ENCODE measurements around the gene KAZN. TPM values are rescaled to one million over a fixed set of nuclear protein-coding genes. Genes with fewer than 3 reads are reported as not detected.

Gene KAZN
- total RNA-seq, 1 experiment from 2014 or later, result 2.4 TPM

DNA sequence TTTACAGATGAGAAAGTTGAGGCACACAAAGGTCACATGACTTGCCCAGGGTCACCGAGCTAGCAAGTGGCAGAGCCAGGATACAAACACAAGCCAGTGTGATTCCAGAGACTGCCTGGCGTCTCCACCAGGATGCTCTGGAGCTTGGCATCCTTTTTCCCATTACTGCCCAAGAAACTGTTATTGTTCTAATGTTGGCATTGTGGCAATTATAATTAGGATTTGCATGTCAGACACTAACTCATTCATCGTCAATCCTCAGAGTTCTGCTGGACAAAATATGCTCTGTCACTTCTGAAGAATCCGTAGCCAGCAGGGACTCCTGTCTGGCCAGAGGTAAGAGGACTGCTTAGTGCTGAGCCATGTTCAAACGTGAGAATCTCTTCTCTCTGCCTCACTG lies 8.8 kb downstream of the KAZN start:
- BruUV-seq (replicated peaks), result no TSS peak
- Histone ChIP-seq H3K9me3 (no peaks in the 10 kb centered on the region), H3K36me3 (ENCODE audit: control insufficient read depth, insufficient read depth, low read length) (no peaks in the 10 kb centered on the region), H3K4me1 (no peaks in the 10 kb centered on the region), H3K4me3 (ENCODE audit: low read depth, low read length) (no peak overlapping the region), H3K27me3 (replicated peaks; ENCODE audit: control insufficient read depth, insufficient read depth, low read length) (no peaks in the 10 kb centered on the region)
- Mint-ChIP-seq H3K4me1 (ENCODE audit: low read depth, unreplicated experiment) (no peaks in the 10 kb centered on the region), H3K27ac (ENCODE audit: unreplicated experiment) (no peak overlapping the region), H3K4me3 (ENCODE audit: unreplicated experiment) (no peak overlapping the region), H3K36me3 (ENCODE audit: insufficient read depth, unreplicated experiment) (no peaks in the 10 kb centered on the region), H3K9me3 (ENCODE audit: unreplicated experiment) (no peaks in the 10 kb centered on the region), H3K27me3 (ENCODE audit: insufficient read depth, unreplicated experiment) (no peaks in the 10 kb centered on the region)
- intact Hi-C loops (cut with micrococcal nuclease; ENCODE audit: unreplicated experiment), result no loop called here
- POLR2A ChIA-PET, result no interaction called here
- CTCF ChIA-PET, result no interaction called here
- no peak for DNase-seq
- TF ChIP-seq, protein P1, sequence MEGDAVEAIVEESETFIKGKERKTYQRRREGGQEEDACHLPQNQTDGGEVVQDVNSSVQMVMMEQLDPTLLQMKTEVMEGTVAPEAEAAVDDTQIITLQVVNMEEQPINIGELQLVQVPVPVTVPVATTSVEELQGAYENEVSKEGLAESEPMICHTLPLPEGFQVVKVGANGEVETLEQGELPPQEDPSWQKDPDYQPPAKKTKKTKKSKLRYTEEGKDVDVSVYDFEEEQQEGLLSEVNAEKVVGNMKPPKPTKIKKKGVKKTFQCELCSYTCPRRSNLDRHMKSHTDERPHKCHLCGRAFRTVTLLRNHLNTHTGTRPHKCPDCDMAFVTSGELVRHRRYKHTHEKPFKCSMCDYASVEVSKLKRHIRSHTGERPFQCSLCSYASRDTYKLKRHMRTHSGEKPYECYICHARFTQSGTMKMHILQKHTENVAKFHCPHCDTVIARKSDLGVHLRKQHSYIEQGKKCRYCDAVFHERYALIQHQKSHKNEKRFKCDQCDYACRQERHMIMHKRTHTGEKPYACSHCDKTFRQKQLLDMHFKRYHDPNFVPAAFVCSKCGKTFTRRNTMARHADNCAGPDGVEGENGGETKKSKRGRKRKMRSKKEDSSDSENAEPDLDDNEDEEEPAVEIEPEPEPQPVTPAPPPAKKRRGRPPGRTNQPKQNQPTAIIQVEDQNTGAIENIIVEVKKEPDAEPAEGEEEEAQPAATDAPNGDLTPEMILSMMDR (IDR thresholded peaks at IDR 0.05; ENCODE audit: insufficient read depth in 1 of 2, low read depth in 1 of 2, low read length in 1 of 2, severe bottlenecking in 1 of 2, unreplicated experiment in 1 of 2), result no peak

DNA sequence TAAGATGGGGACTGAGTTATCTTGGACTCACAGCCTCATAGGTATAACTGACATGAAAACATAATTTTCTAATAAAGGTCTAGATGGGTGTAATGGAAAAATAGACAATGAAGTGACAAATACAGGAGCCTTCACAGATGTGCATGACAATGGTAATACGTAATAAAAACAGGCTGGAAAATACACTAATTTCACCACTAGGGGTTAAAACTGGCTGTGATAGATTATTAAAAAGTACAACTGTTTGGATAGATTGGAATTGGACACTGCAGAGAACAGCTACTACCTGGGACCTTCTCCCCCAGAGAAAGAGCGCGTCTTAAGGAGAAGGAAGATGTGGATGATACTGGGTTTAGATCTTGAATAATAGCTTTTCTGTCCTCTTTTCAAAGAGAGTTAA lies 9.8 kb downstream of the KAZN start:
- Mint-ChIP-seq H3K9me3 (ENCODE audit: unreplicated experiment) (no peaks in the 10 kb centered on the region), H3K4me1 (ENCODE audit: low read depth, unreplicated experiment) (no peaks in the 10 kb centered on the region), H3K4me3 (ENCODE audit: unreplicated experiment) (no peak overlapping the region), H3K27ac (ENCODE audit: unreplicated experiment) (no peak overlapping the region), H3K36me3 (ENCODE audit: insufficient read depth, unreplicated experiment) (no peaks in the 10 kb centered on the region), H3K27me3 (ENCODE audit: insufficient read depth, unreplicated experiment) (no peaks in the 10 kb centered on the region)
- BruUV-seq (replicated peaks), result no TSS peak
- intact Hi-C loops (cut with micrococcal nuclease; ENCODE audit: unreplicated experiment), result no loop called here
- Histone ChIP-seq H3K9me3 (no peaks in the 10 kb centered on the region), H3K36me3 (ENCODE audit: control insufficient read depth, insufficient read depth, low read length) (no peaks in the 10 kb centered on the region), H3K4me1 (no peaks in the 10 kb centered on the region), H3K27me3 (replicated peaks; ENCODE audit: control insufficient read depth, insufficient read depth, low read length) (no peaks in the 10 kb centered on the region), H3K4me3 (ENCODE audit: low read depth, low read length) (no peak overlapping the region)
- no peak for DNase-seq
- POLR2A ChIA-PET, result no interaction called here
- CTCF ChIA-PET, result no interaction called here
- TF ChIP-seq, protein P1 (IDR thresholded peaks at IDR 0.05; ENCODE audit: insufficient read depth in 1 of 2, low read depth in 1 of 2, low read length in 1 of 2, severe bottlenecking in 1 of 2, unreplicated experiment in 1 of 2), result no peak

DNA sequence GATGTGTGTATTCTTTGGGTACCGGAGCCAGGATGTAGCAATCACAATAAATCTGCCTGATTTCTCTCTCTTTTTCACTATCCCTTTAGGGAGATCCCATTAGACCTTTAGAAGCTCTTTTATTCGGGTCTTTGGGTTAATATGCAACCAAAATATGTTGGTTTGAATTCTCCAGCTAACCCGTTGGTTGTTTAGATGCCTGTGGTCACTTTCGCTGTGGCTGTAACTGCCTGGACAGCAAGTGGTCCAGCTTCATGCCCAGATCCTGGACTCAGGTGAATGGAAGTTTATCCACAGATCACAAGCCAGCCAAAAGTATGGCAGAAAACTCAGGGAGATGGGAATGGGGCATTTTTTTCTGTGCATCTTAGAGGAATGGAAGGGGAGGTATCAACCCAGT lies 12.3 kb downstream of the KAZN start:
- H3K36me3 Mint-ChIP-seq (ENCODE audit: insufficient read depth, unreplicated experiment), result no peaks in the 10 kb centered on the region
- Histone ChIP-seq H3K4me1 (no peaks in the 10 kb centered on the region), H3K9me3 (no peaks in the 10 kb centered on the region), H3K36me3 (ENCODE audit: control insufficient read depth, insufficient read depth, low read length) (no peaks in the 10 kb centered on the region), H3K4me3 (ENCODE audit: low read depth, low read length) (no peak overlapping the region), H3K27me3 (replicated peaks; ENCODE audit: control insufficient read depth, insufficient read depth, low read length) (no peaks in the 10 kb centered on the region)
- H3K27me3 Mint-ChIP-seq (ENCODE audit: insufficient read depth, unreplicated experiment), result peaks cover 4% of the 10 kb centered on the region
- ChIA-PET CTCF (interaction anchor here (0.6 kb wide), 1 partner anchor 27 kb away, joined by 5 read pairs; no protein-coding TSS in a partner anchor), POLR2A (no interaction called here)
- H3K4me1 Mint-ChIP-seq (ENCODE audit: low read depth, unreplicated experiment), result no peaks in the 10 kb centered on the region
- H3K4me3 Mint-ChIP-seq (ENCODE audit: unreplicated experiment), result no peak overlapping the region
- no peaks in the 10 kb centered on the region for H3K9me3 Mint-ChIP-seq (ENCODE audit: unreplicated experiment)
- intact Hi-C loops (cut with micrococcal nuclease; ENCODE audit: unreplicated experiment), result no loop called here
- no peak for DNase-seq
- BruUV-seq (replicated peaks), result no TSS peak
- H3K27ac Mint-ChIP-seq (ENCODE audit: unreplicated experiment), result no peak overlapping the region
- TF ChIP-seq, protein P1 (IDR thresholded peaks at IDR 0.05; ENCODE audit: insufficient read depth in 1 of 2, low read depth in 1 of 2, low read length in 1 of 2, severe bottlenecking in 1 of 2, unreplicated experiment in 1 of 2), result no peak

Data from Caco-2 (cell line).